Fibroblast of skin of back (primary cell): ENCODE results near the gene MED12L.

Experiments
- DNase-seq: peaks from one replicate; pipeline ENCODE4 v3.0.0-alpha.2; 2013

Gene MED12L

GRCh38 chr3:151182349-151183079, 97.0 kb downstream of the MED12L start:
- DNase-seq = no peak

GRCh38 chr3:151183265-151183671, 97.8 kb downstream of the MED12L start:
- no peak for DNase-seq

DNA sequence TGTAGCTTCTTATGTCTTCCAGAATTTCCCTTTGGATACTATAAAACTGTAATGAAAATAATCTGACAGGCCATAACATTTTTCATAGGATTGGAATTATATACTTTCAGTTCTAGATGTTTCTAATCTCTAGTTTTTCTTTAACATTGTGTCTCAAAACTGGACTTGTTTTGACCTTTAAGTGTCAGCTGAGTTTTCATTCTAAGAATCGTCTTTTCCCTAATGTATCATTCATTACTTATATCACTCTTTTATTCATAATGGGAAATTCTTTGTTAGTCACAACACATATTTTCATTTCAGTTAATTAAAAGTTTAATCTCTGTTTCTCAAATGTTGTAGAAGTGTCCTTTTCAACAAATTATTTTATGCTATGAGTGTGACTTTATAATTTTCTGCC, 105.6 kb downstream of the MED12L start:
- DNase-seq = no peak

GRCh38 chr3:151192545-151192944, 107.1 kb downstream of the MED12L start:
- no peak for DNase-seq

DNA sequence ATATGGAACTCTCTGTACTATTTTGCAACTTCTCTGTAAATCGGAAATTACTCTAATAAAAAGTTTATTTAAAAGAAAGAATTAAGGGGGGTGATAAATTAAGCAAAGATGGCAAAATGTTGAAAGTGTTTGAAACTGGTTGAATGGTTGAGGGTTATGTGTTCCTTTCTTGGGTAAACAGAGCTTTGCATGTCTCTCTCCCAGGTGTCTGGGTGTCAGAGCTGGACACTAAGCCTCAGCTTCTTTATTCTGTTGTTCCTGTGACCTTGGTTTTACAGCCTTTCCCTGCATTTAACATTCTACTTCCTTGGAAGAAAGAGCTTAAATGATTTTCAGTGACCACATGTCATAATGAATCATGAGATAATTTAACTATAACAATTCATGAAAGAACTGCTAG, 110.4 kb downstream of the MED12L start:
- DNase-seq = no peak

DNA sequence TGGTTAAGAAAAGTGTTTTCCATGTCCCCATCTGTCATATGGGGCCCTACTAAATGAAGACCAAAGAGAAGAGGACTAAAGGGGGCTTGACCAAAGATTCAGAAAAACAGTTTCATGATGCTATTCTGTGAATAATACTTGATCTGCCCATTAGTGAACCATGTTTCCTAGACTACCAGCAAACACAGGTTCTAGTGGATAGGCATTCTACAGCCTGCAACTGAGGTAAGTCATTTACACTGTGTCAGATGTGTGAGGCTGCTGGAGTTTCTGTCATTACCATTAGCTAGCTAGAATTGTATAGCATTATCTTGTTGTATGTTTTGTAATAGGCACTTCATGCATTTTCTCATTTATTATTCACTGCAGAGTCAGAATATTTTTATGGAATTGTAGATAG, 111.0 kb downstream of the MED12L start:
- DNase-seq = no peak

GRCh38 chr3:151197228-151197627, 111.8 kb downstream of the MED12L start:
- no peak for DNase-seq

DNA sequence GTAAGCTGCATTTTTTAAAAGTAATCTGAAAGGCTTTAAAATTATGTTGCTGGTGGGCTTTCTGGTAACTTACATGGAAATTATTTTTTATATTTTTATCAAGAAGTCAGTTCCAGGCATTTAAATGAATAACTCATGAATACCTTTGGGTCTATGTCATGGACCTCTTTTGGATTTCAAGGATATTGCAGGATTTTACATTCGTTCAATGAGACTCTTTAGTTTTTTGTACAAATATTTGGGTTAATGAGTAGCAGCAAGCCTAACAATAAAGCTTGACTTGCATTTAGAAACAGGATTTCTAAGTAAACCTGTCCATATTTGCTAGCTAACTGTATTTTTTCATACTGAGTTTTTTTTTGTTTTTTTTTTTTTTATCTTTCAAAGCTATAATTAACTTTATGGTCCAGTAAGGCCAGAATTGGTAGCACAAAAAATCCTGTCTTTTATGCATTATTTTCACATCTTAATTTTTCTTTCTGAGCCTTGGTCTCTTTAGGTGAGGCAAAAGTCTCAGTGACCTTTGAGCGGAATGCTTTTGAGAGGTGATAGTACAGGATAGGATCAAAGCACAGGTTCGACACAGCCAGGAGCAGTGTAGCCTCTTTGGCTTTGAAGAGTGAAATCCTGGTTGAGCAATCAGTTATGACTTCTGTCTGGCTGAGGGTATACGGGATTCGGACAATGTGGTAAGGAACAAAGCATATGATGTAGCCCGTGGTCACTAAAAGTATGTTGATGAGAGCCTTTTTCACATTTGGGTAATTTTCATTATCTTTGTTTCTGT, 112.7 kb downstream of the MED12L start:
- DNase-seq = peak; percentile 83

GRCh38 chr3:151198849-151199248, 113.4 kb downstream of the MED12L start:
- DNase-seq = no peak

- DNase-seq = no peak
Measured at GRCh38 chr3:151199554-151200438, 114.3 kb downstream of the MED12L start.

- DNase-seq = no peak
Measured at GRCh38 chr3:151200586-151200985, 115.1 kb downstream of the MED12L start.

DNA sequence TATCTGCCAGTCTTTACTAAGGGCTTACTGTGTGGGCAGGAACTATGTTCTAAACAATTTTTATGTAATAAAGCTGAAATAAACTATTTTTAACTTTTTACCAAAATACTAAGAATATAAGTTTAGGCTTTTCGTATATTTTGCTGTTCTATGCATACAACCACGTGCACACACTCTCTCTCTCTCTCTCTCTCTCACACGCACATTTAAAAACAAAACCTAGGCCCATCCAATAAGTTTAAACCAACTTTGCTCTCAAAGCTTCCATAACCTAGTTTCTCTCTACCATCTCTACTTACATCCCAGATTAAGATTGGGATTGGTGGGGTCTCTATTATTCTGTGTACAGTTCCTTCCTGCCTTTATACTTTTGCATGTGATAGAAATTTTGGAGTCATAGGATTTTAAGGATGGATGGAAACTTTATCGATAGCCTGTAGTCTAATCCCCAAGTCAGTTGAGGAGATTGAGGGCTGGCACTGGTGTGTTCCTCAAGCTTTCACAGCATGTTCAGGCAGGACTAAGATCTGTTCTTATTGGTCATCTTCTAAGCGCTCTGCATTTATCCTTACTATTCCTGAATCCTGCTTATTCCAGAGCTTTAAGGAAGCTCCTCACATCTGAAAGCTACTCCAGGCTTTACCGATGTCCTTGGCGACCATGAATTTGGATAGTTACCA, 115.7 kb downstream of the MED12L start:
- no peak for DNase-seq

- DNase-seq = no peak
Measured at GRCh38 chr3:151203051-151203420, 117.6 kb downstream of the MED12L start, which contains the start of gene GPR171. TSS of gene GPR171 (minus strand) at chr3:151203216. CDS start at chr3:151199386, 3,830 bp downstream.

GRCh38 chr3:151204530-151205402, 119.3 kb downstream of the MED12L start:
- no peak for DNase-seq

DNA sequence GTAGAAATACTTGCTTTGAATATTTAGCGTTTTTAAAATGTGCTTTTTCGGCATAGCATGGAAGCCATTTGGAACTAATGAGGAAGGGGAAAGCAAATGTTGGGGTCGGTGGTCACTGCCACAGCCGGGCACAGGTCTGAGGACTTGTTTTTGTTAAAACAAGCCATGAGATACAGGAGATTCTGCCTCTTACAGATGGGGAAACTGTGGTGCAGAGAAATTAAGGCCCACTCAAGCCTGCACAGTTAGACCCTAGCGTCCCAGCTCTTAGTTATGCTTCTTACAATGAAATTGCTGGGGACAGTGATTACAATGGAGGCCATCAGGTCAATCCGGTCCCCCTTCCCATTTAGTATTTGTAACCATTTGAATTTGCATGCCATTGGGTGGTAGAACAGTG, 120.0 kb downstream of the MED12L start:
- no peak for DNase-seq

- no peak for DNase-seq
Measured at GRCh38 chr3:151206201-151206600, 120.7 kb downstream of the MED12L start.

DNA sequence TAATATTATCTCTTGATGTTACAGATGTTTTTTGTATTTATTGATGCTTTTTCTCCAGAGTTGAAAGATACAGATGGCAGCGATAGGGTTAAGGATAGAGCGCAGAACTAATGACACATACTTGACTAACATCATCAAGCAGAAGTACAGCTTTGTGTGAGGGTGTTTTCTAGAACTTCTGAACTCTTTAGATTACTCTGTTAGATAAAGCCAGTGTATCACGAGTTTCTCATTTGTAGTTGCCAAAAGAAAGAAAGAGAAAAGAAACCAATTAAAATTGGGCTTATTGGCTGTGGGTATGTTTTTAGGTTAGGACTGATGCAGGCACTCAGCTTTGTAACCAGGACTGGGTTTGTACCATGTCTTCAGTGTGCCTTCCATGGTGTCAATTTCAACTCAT, 124.2 kb downstream of the MED12L start:
- no peak for DNase-seq

DNA sequence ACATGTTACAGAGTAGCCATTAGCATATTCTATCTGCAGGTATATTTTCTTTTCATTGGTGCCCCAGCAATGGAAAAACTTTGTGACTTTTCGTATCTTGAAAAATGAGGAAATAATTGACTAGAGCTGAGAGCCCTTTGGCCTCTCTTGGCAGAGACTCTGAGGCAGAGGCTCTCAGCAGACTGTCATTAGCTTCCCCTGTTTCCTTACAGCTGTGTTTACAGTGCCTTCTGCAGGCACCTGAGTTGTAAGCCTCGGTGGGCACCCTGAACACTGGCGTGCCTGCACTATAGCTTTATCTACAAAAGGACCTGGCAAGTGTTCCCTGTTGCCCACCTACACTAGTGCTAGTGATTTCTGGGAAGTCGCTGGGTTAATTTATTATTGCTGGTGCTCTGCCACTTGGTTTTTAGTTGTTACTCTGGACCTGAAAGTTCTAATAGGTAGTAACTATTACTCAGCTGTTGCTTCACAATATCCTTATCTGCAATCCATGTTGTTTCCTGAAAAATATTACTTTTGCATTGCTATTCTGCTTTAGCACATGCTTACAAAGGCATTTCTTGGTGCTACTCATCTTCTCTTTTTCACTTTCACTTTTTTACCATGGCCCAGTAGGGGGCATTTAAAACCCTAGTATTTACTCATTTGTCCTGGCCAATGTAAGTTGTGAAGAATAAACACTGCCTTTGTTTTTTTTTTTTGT, 125.4 kb downstream of the MED12L start:
- no peak for DNase-seq

GRCh38 chr3:151213151-151213550, 127.7 kb downstream of the MED12L start:
- no peak for DNase-seq

- DNase-seq = peak; percentile 16
Measured at GRCh38 chr3:151213881-151214280, 128.4 kb downstream of the MED12L start.

DNA sequence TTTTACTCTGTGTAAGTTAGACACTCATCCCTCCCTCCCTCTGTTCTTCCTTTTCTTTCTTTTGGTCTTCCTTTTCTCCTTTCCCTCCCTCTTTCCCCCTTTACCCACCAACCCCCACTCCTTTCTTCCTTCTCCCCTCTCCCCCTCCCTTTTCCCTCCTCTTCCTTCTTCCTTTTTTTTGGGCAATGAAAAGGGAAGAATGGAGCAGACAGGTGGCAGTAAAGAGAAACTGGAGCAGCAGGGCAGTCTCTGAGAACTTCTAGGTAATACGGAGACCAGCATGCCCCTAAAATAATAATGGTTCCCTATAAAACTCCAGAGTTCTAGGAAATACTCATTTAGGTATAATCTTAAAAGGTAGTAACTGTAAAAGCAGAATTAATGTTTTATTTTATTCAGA, 129.0 kb downstream of the MED12L start:
- no peak for DNase-seq
